ENCODE results near the gene SSH2. TPM values are rescaled to one million over a fixed set of nuclear protein-coding genes. Genes with fewer than 3 reads are reported as not detected.

SSH2 gene
- total and polyA plus RNA-seq, 9 of the 15 experiments (the other 6 are each of a cell fraction or from before 2014, with no cell fraction given) = 3.9 to 16.1 (median 10.2) TPM

DNA sequence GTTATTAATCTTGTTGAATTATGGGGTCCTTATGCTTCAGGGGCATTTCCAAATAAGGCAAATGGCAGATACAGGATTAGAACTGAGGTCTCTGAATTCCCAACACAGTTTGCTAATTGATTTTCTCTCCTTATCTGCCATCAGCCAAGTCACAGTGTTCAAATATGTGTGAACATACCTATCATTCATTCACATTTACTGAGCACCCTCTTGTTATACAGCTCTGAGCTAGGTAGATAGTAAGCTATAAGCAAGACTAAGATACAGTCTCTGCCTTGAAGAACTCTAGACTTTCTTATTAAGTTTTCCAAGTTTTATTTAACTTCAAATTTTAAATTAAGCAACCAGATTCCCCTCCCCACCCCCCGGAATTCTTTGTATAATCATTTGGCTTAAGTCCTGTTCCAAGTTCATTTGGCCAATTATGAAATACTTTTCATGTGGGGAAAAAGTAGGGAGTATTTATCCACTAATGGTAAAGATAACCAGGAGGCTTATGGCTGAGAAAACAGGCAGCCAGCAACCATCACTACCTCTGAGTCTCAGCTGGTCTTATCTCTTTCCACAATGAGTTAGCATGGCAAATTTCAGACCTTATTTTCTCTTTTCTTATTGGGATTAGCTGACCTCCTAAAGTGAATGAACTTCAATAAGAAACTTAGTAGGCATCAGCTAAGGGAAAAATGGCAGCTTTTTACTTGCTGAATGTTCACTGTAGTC is 275.9 kb downstream of the SSH2 start (continued):
- TF ChIP-seq, protein P1, sequence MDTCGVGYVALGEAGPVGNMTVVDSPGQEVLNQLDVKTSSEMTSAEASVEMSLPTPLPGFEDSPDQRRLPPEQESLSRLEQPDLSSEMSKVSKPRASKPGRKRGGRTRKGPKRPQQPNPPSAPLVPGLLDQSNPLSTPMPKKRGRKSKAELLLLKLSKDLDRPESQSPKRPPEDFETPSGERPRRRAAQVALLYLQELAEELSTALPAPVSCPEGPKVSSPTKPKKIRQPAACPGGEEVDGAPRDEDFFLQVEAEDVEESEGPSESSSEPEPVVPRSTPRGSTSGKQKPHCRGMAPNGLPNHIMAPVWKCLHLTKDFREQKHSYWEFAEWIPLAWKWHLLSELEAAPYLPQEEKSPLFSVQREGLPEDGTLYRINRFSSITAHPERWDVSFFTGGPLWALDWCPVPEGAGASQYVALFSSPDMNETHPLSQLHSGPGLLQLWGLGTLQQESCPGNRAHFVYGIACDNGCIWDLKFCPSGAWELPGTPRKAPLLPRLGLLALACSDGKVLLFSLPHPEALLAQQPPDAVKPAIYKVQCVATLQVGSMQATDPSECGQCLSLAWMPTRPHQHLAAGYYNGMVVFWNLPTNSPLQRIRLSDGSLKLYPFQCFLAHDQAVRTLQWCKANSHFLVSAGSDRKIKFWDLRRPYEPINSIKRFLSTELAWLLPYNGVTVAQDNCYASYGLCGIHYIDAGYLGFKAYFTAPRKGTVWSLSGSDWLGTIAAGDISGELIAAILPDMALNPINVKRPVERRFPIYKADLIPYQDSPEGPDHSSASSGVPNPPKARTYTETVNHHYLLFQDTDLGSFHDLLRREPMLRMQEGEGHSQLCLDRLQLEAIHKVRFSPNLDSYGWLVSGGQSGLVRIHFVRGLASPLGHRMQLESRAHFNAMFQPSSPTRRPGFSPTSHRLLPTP (IDR thresholded peaks at IDR 0.05; ENCODE audit: borderline replicate concordance, extremely low read depth, insufficient read length) = no peak
- no peak for TF ChIP-seq NCOA1 (IDR thresholded peaks at IDR 0.05; ENCODE audit: low read depth)
- peak; percentile 52 for TF ChIP-seq TCF3 (CRISPR knock-in tag; IDR thresholded peaks at IDR 0.05)
- no peak for TF ChIP-seq MCM5 (IDR thresholded peaks at IDR 0.05; ENCODE audit: low read depth)
- no peak for TF ChIP-seq ZFPM2 (CRISPR knock-in tag; IDR thresholded peaks at IDR 0.05)
- no peak for TF ChIP-seq KAT7 (CRISPR knock-in tag; IDR thresholded peaks at IDR 0.05; ENCODE audit: borderline replicate concordance)
- TF ChIP-seq, protein P2, sequence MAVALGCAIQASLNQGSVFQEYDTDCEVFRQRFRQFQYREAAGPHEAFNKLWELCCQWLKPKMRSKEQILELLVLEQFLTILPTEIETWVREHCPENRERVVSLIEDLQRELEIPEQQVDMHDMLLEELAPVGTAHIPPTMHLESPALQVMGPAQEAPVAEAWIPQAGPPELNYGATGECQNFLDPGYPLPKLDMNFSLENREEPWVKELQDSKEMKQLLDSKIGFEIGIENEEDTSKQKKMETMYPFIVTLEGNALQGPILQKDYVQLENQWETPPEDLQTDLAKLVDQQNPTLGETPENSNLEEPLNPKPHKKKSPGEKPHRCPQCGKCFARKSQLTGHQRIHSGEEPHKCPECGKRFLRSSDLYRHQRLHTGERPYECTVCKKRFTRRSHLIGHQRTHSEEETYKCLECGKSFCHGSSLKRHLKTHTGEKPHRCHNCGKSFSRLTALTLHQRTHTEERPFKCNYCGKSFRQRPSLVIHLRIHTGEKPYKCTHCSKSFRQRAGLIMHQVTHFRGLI (CRISPR knock-in tag; IDR thresholded peaks at IDR 0.05) = no peak
- peak; percentile 48; the same call in 1 of the 2 replicates for TF ChIP-seq MTA3 (IDR thresholded peaks at IDR 0.05; ENCODE audit: borderline replicate concordance)
- TF ChIP-seq THRAP3 (IDR thresholded peaks at IDR 0.05; ENCODE audit: borderline replicate concordance) = no peak
- TF ChIP-seq SMAD3 (CRISPR knock-in tag; conservative IDR thresholded peaks at IDR 0.05) = no peak
- TF ChIP-seq SOX6 (IDR thresholded peaks at IDR 0.05) = 0 out of 2 replicates have a peak, but pooled peaks have one; percentile 23
- no peak for TF ChIP-seq JUNB (CRISPR knock-in tag; conservative IDR thresholded peaks at IDR 0.05)
- TF ChIP-seq, protein P3, sequence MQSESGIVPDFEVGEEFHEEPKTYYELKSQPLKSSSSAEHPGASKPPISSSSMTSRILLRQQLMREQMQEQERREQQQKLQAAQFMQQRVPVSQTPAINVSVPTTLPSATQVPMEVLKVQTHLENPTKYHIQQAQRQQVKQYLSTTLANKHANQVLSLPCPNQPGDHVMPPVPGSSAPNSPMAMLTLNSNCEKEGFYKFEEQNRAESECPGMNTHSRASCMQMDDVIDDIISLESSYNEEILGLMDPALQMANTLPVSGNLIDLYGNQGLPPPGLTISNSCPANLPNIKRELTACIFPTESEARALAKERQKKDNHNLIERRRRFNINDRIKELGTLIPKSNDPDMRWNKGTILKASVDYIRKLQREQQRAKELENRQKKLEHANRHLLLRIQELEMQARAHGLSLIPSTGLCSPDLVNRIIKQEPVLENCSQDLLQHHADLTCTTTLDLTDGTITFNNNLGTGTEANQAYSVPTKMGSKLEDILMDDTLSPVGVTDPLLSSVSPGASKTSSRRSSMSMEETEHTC (IDR thresholded peaks at IDR 0.05) = no peak
- TF ChIP-seq PRMT5 (CRISPR knock-in tag; IDR thresholded peaks at IDR 0.05) = no peak
- TF ChIP-seq ZNF561 (CRISPR knock-in tag; conservative IDR thresholded peaks at IDR 0.05) = no peak
- no peak for TF ChIP-seq HCFC1 (IDR thresholded peaks at IDR 0.05; ENCODE audit: low read depth, low read length)
- TF ChIP-seq, protein P4, sequence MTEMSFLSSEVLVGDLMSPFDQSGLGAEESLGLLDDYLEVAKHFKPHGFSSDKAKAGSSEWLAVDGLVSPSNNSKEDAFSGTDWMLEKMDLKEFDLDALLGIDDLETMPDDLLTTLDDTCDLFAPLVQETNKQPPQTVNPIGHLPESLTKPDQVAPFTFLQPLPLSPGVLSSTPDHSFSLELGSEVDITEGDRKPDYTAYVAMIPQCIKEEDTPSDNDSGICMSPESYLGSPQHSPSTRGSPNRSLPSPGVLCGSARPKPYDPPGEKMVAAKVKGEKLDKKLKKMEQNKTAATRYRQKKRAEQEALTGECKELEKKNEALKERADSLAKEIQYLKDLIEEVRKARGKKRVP (CRISPR knock-in tag; IDR thresholded peaks at IDR 0.05) = no peak
- TF ChIP-seq ZNF282 (CRISPR knock-in tag; IDR thresholded peaks at IDR 0.05) = no peak
- TF ChIP-seq ZFP91 (CRISPR knock-in tag; IDR thresholded peaks at IDR 0.05) = no peak
- no peak for TF ChIP-seq TEAD2 (tag; IDR thresholded peaks at IDR 0.05)
- no peak for TF ChIP-seq ZNF197 (CRISPR knock-in tag; IDR thresholded peaks at IDR 0.05; ENCODE audit: low read depth)
- TF ChIP-seq BCOR (IDR thresholded peaks at IDR 0.05) = no peak
